NCI-H1048 (cell line): ENCODE data around the gene CRYBB1.

Source experiments
- DNase-seq: peaks from one replicate; lab custom pipeline; 2025; lab: John Stamatoyannopoulos, UW

CRYBB1 gene

DNA sequence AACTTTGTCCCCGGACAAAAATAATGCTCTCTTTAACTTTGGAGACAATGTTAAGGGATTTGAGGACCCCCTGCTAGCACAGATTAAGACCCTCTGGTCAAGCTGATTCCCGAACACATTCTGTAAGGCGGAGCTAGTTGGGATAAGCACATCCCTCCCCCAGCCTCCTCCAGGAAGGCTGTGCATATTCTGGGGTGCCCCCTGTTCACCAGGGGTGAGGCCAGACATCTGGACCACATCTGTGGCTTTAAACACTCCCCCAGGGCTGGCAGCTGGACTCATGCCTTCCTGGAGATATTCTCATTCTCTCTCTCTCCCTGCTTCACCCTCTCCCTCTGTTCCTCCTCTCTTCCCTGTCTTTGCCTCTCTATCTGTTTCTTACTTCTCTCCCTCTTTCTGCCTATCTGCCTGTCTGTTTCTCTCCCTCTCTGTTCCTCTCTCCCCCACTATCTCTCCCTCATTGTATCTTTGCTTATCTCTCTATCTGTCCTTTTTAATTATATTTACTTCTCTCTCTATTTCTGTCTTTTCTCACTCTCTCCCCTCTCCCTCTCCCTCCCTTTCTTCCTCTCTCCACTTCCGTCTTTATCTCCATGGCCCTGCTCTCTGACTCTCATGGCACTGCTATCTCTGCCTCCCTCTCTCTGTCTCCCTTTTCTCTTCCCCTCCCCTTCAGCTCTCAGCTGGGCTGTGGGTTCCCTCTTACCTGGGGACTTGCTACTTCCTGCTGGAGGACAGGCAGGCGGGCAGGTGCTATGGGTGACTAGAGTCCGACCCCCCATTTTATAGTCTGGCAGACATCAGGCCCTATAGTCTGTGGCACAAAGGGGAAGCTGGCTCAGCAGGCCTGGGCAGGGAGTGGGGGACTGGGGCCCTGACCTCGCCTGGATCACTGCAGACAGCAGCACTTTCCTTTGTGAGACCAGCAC is at the start of gene CRYBB1:
Gene CRYBB1, minus strand, starts transcription at position 757 of the 929 bp plus-strand sequence. CDS start 1,708 bp downstream, outside the sequence.
- DNase-seq, result no peak

DNA sequence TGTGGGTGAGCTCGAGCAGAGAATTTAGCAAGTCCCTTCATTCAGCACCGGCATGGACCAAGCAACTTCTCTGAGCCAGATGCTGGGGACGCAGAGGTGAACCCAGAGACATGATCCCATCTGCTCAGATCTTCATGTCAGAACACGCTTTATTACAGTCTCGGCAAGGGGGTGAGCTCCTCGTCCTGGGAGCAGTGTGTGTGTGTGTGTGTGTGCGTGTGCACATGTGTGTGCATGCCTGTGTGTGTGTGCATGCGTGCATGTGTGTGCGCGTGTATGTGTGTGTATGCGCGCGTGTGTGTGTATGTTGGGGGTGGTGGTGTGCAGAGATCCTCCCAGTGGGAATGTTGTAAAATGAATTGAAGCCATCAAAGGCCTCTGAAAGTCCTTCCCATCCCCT is 49.3 kb upstream of the CRYBB1 start:
- DNase-seq, result no peak

DNA sequence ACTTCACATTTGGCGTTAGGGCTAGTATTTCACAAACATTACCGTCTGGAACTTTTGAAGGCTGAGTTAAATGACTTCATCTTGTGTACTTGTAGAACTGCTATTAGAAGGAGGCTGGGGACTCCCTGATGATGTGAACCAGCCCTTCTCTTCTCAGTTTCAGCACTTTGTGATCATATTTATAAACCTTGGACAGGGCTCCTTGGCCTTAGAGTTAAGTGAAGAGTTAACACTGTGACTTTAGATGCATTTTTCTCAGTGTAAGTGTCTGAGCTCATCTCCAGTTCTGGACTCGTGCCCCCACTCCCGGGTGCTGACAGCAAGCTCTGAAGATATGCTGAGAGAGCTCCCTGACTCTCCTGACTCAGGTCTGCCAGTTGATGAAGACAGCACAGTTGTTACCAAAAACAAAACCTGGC is 48.0 kb upstream of the CRYBB1 start:
- no peak for DNase-seq

DNA sequence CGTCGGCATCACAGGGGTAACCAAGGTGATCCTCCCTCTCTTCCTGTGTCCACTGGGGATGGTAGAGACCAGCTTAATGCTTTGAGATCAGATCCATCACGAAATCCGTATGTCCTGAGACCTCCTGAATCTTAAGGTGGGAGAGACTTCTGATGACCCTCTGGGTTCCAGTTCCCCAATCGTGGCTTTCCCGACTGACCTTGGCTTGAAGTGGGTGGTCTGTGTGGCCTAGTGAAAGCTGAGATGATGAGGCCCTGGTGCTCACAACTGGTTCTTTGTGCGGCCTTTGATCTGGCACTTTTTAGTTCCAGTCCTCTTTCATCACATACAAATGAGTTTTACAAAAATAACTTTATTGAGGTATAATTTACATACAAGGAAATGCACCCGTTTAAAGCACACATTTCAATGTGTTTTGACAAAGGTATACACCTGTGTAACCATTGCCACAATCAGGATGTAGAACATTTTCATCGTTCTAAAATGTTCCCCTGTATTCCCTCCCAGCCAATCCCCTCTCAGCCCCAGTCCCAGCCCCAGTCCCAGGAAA is 45.6 kb upstream of the CRYBB1 start:
- DNase-seq, result no peak

DNA sequence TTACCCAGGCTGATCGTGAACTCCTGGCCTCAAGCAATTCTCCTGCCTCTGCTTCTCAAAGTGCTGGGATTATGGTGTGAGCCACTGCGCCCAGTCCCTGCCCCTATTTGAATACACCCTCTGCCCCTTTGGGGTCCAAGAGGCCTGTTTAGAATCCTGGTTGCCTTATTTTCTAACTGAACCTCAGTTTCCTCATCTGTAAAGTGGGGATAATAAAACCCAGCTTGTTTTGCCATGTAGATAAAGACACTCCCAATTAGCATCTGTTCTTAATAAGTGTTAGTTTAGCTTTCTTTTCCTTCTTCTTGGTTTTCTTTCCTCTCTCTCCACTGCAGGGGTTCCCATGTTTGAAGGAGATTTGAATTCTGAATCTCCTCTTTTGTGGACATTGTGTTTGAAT is 44.3 kb upstream of the CRYBB1 start:
- DNase-seq, result no peak

DNA sequence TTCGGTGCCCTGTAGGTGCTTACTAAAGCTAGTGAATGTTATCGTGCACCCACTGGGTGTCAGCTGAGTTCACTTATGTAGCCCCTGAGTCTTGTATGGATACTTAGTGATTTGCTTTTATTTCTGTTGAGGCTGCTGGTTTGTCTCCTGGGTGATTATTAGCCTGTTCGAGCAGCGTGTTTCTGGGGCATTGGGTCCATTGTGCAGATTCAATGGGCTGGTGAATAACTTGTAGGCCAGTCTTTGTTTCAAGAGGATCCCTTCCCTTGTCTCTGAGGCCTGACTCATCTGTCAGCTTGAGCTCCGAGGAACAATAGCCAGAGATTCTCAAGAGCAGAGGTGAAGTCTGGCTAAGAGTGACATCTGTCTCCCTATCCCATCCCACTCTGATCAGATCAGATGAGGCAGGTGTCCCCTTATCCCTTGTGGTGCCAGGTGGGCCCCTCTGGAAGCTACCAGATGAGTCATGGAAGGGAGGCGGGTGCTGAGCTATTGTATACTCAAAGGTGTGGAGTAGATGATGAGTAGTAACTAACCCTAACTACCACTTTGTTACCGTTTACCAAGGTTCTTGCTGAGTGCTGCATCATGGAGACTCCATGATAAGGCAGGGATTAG is 43.2 kb upstream of the CRYBB1 start:
- DNase-seq, result no peak

DNA sequence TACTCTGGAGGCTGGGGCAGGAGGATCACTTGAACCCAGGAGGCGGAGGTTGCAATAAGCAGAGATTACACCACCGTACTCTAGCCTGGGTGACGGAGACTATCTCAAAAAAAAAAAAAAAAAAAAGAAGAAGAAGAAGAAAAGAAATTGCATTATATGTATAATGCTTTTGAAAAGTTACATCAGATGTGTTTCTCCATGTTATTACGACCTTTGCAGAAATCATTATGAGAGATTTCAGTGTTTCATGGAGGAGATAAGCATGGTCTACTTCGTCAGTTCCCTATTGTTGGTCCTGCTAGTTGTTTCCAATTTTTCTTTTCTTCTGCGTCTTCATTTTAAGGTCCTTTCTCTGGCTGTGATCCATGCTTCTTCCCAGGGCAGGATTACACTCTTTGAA is 42.5 kb upstream of the CRYBB1 start:
- DNase-seq, result no peak

DNA sequence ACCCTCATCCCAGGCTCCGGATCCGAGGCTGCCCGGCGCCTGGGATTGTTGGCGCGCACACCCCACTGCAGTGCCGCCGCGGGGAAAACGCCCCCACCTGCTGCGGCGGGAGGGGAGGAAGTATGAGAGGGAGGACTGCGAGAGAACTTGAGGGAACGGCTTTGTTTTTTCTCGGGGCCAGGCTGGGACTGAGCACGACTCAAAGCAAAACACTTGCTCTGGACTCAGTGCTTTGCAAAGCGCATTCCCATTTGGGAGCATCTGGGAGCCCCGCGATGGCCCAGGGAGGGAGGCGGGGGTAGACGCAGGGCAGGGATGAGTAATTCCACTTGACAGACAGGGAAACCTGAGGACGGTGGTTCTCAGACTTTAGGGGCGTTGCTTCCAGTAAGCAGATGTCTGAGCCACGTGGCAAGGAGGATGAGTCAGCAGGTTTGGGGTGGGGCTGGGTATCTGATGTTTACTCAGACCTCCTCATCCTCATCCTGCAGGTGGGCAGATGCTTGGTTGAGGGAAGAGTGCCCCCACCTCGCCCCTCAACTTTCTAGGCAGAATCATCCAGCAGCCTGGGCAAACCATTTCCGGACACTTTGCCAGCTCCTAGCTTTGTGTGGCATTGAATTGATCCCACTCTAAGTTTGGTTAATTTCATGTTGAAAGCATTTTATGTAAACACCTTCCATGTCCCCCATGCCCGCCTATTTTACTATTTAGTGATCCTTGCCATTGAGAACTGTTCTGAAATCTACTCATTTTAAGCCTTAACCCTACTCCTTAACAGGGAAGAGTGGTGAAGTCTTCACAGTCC is 41.0 kb upstream of the CRYBB1 start:
- DNase-seq, result no peak

DNA sequence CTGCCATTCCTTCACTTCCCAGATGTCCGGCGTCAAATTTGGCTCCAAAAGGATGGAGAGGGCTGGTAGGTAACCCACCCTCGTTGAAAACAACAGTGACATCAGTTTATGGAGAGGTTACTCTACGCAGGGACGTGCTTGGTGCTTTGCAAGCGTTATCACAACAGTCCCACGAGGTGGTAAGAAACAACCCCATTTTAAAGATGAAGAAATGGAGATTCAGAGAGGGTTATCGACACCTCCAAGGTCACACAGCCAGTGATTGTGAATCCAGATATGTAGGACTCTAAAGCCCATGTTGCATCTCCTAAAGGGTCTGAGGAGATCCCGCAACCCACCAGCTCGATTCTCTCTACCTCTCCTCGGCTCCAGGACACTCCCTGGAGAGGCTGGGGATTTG is 40.3 kb upstream of the CRYBB1 start:
- DNase-seq, result no peak

DNA sequence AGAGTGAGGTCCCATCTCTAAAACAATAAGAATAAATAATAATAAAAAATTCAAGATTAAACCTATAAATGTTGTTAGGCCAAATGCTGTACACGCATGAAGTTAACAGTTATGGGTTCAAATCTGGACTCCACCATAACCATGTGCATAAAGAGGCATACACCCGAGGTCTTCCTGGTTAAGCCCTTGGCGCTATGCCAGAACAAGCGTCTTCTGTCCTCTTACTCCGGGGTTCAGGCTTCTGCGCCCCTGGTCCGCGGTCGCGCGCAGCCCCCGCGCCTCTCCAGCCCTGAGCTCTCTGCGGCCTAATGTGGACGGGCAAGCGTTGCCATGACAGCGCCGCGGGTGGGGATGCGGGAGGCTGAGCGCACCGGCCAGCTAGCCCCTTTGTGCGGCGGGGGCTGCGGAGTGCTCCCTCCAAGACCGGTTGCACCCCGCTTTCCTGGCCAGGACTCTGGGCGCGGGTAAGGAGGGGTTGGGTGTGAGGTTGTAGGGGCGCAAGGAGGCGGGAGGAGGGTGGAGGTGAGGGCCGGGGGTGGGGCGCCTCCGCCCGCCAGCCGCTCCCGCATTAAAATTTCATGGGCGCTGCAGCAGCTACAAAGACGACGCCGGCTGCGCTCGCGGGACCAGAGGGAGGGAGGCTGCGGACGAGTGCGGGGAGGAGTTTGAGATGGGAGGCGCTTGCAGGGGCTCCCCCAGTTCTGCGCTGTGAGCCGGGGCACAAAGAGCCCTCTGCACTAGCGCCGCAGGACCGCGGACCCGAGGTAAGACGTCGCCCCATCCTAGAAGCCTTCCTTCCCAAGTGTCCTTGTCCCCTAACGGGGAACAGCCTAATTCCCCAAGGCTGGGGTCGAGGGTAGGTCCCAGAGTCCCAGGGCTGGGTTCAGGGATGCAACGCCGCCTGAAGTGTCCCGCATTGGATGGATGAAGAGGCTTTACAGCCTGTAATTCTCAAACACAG is 39.3 kb upstream of the CRYBB1 start, which contains the start of gene MIAT:
Gene MIAT, plus strand, starts transcription at position 698 of the 961 bp plus-strand sequence.
- no peak for DNase-seq

DNA sequence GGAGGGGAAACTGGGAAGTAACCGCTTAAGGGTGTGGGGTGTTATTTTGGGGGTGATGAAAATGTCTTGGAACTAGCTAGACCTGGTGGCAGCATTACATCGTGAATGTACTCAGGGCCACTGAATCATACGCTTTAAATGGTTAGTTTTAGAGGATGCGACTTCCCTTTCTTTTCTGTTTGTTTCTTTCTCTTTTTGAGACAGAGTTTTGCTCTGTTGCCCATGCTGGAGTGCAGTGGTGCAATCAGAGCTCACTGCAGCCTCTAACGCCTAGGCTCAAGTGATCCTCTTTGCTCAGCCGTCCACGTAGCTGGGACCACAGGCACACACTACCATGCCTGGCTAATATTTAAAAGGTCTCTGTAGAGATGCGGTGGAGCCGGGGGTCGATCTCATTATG is 34.0 kb upstream of the CRYBB1 start:
- DNase-seq, result no peak

DNA sequence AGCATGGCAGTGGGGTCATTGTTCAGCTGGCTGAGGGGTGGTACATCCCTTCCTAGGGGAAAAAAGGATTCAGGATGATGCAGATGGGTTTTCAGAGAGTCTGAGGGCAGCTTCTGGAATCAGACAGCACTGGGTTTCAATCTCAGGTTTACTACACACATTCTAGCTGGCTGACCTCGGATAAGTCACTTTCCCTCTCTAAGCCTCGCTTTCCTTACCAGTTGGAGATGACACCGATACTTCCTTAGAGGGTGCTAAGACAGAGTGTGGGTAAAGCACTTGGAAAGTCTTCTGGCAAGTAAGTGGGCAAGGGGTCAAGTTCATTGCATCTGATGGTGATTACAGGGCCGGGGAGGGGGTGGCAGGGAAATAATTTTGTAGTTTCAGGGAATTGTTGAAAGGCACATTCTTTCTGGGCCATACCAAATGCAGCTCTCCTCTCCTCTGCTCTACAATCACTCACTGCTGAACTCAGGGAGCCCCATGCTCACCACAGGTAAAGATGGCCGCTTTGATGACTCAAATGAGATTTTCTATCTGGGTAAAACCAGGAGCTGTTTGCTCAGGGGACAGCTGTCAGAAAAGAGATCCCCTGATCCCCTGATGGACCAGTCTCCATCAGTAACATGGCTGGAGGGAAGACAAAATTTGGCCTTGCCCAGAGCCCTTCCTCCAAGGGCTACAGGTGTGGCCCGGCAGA is 33.0 kb upstream of the CRYBB1 start:
- DNase-seq, result no peak

DNA sequence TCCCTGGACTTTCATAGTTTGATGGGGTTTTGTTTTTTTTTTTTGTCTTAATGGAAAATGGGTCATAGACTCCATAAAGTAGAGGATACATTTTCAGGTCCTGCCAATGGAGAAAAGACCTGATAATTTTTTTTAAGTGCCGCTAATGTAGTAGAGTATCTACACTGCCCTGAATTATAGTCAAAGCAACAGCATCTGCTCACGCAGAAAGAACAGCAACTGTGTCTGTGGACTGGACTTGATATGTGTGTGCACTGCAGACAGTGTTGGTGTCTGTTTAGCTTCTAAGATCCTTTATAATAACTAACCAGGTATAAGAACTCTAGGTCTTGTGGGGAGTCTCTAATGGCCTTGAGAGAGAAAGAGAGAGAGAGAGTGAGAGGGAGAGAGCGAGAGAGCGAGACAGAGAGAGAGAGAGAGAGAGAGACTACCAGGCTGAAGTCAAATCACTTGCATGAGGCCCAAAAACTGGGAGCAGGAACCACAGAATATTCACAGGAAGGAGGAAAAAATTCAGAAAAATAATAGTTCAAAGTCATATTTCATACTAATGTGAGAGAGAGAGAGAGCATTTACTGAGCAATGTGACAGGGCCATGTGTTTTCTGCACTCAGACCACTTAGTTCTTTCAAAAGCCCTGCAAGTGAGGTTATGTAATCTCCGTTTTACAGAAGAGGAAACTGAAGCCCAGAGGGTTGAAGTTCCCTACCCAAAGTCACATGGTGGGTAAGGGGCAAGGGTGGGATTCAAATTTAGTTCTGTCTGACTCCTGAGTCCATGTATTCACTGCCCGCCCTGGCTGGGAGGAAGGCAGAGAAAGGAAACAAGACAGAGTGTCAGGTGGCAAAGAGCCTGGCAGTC is 30.9 kb upstream of the CRYBB1 start:
- no peak for DNase-seq

DNA sequence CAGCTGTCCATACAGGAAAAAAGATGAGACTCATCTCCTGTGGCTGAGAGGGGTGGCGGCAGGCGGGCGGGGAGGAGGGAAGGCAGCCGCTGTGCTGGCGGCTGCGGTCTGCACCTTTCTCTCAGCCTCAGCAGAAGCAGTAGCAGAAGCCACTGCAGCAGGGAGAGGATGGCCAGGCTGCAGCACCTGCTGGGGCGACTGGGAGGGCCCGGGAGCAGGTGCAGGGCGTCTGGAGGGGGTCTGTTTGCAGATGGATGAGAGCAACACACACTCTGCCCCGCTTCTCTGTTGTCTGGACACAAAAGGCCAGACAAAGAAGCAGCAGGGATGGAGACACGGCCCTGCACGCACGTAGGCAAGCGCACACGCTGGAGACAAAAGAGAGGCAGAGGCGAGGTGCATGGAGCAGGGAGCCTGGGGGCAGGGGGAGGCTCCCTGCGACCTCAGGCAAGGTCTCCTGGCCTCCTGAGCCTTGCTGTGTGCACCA is 30.2 kb upstream of the CRYBB1 start:
- no peak for DNase-seq

DNA sequence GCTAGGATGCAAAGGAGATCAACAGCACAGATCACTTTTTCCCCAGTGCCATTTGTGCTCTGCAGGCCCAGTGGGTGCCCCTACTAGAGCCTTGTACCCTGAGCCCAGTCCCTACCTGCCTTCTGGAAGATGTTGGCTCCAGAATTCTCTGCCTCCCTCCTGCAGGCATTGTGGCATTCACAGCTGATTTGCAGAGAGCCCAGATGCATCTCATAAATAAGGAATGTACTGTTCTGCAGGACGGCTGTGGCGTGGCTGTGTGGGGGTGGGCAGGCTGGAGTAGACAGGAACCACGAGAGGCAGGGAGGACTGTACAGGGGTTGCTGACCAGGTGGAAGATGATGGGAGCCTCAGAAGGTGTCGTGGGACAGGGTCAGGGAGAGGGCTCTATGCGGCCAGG is 28.3 kb upstream of the CRYBB1 start:
- DNase-seq, result no peak

DNA sequence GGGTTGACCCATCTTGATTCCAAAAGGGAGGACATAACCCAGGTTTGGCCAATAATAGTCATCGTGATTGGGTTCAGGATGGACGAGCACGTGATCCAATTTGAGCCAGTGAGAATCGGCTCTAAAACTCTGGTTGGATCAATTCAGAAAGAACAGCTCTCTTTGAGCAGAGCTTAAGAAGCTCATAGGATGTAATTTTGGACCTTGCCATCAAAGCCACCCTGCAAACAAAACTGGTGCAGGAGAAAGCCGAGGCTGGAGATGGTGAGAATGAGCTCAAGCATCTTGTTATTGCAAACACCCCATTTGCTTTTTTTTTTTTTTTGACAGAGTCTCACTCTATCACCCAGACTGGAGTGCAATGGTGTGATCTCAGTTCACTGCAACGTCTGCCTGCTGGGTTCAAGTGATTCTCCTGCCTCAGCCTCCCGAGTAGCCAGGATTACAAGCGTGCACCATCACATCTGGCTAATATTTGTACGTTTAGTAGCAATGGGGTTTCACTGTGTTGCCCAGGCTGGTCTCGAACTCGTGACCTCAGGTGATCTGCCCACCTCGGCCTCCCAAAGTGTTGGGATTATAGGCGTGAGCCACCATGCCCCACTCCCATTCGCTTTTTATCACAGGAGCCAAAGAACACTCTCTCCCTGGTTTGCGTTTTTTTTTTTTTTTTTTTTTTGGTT is 25.7 kb upstream of the CRYBB1 start:
- DNase-seq, result no peak

DNA sequence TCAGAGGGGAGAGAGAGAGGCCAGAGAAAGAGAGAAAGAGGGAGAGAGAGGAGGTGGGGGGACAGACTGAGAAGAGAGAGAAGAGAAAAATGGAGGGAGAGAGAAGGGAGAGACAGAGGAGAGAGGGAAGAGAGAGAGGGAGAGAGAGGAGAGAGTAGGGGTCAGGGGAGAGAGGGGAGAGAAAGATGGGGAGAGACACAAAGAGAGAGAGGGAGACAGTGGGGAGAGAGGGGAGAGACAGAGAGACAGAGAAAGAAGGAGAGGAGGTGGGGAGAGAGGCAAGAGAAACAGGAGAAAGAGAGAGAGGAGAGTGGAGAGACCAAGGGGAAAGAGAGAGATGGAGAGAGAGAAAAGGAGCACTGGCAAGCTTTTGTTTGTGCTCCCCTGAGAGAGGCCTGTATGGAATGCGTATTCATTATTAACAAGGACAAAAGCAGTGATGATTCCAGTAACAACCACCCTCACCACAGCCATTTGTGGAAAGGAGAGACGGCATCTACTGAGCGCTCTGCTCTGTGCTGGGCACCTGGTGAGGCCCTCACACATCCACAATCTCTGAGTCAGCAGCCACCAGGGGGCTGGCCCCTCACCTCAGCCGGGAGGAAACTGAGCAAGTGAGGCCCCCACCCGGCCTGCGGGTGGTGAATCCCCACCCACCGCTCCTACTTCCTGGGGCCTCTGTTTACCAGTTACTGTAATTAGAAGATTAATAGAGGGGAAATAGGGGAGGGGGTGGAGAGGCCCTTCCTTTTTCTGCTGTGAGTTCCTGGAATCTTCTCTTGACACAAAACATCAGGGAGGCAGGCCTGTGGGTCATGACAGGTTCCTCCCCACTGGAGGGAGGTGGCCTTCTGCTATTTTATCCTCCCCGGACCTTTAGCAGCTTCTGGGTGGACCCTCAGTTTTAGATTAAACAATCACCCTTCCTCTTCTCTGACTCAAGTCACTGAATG is 24.9 kb upstream of the CRYBB1 start:
- no peak for DNase-seq

DNA sequence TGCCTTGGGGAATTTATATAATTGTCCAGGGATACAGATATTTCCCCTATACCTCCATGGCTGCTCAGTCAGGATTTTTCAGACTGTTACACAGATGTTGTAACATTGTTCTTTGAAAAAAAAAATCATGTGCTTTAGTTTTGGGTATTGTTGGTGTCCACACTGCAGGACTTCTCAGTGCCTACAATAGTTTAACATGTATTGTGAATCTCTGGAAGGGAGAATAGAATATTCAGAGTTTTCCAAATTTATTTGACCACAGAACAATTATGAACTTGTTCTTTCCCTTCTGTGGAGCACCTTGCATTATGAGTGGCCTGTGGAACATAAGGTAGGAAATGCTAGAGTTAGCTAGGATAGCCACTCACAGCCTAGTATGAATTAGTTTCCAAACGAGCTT is 18.5 kb upstream of the CRYBB1 start:
- no peak for DNase-seq
